Activated T-cell treated with anti-CD3 and anti-CD28 coated beads, Interleukin-2, amount 50 U/mL, for 24 hours (primary cell): ENCODE measurements around the gene KLHL24.
"Not testable (repeated sequence)": the region's sequence is repeated elsewhere in the genome, so short reads cannot be mapped to it uniquely, and the experiment has no call there.

Experiments
- DNase-seq: peaks from one replicate; pipeline ENCODE4 v3.0.0-alpha.2; 2020
- H3K27ac Mint-ChIP-seq: 2 replicates; pipeline ENCODE4 v1.8.0; 2020; ENCODE audit warnings: mild to moderate bottlenecking, mixed read lengths
- H3K27me3 Mint-ChIP-seq: 2 replicates; pipeline ENCODE4 v1.8.0; 2020; ENCODE audit warnings: mixed read lengths
- H3K36me3 Mint-ChIP-seq: 2 replicates; pipeline ENCODE4 v1.8.0; 2020; ENCODE audit warnings: low read depth, mixed read lengths
- H3K4me1 Mint-ChIP-seq: 2 replicates; pipeline ENCODE4 v1.8.0; 2020; ENCODE audit warnings: low read depth, mixed read lengths
- H3K4me3 Mint-ChIP-seq: 2 replicates; pipeline ENCODE4 v1.8.0; 2020; ENCODE audit warnings: mild to moderate bottlenecking, moderate library complexity, mixed read lengths
- H3K9me3 Mint-ChIP-seq: 2 replicates; pipeline ENCODE4 v1.8.0; 2020; ENCODE audit warnings: mixed read lengths

Gene KLHL24

DNA sequence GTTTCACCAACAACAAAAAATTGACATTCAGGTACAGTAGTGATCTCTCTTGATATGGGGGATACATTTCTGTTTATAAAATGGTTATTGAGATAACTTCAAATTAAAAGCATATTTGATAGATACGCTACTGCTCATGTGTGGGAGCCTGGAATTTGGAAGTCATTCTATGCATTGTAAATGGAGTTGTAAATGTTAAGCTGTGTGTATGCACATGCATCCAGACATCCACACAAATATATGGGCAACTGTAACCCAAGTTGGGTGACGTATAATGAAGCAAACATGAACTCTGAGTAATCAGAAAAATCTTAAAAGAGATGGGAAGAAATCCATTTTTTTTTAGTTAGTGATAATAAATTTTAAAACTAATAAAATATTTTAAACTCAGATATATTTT lies 9.8 kb downstream of the KLHL24 start:
- DNase-seq = no peak
- Mint-ChIP-seq H3K4me3 (no peak overlapping the region), H3K27me3 (no peaks in the 10 kb centered on the region), H3K36me3 (peaks cover 29% of the 10 kb centered on the region), H3K27ac (no peak overlapping the region), H3K9me3 (peaks cover 5% of the 10 kb centered on the region), H3K4me1 (peaks cover 28% of the 10 kb centered on the region)

DNA sequence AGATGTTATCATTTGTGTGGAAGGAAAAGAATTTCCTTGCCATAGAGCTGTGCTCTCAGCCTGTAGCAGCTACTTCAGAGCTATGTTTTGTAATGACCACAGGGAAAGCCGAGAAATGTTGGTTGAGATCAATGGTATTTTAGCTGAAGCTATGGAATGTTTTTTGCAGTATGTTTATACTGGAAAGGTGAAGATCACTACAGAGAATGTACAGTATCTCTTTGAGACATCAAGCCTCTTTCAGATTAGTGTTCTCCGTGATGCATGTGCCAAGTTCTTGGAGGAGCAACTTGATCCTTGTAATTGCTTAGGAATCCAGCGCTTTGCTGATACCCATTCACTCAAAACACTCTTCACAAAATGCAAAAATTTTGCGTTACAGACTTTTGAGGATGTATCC lies 15.1 kb downstream of the KLHL24 start:
- H3K4me3 Mint-ChIP-seq = no peak overlapping the region
- H3K36me3 Mint-ChIP-seq = peaks cover 65% of the 10 kb centered on the region
- peaks cover 33% of the 10 kb centered on the region for H3K9me3 Mint-ChIP-seq
- H3K27ac Mint-ChIP-seq = no peak overlapping the region
- no peaks in the 10 kb centered on the region for H3K27me3 Mint-ChIP-seq
- H3K4me1 Mint-ChIP-seq = peaks cover 2% of the 10 kb centered on the region
- no peak for DNase-seq

DNA sequence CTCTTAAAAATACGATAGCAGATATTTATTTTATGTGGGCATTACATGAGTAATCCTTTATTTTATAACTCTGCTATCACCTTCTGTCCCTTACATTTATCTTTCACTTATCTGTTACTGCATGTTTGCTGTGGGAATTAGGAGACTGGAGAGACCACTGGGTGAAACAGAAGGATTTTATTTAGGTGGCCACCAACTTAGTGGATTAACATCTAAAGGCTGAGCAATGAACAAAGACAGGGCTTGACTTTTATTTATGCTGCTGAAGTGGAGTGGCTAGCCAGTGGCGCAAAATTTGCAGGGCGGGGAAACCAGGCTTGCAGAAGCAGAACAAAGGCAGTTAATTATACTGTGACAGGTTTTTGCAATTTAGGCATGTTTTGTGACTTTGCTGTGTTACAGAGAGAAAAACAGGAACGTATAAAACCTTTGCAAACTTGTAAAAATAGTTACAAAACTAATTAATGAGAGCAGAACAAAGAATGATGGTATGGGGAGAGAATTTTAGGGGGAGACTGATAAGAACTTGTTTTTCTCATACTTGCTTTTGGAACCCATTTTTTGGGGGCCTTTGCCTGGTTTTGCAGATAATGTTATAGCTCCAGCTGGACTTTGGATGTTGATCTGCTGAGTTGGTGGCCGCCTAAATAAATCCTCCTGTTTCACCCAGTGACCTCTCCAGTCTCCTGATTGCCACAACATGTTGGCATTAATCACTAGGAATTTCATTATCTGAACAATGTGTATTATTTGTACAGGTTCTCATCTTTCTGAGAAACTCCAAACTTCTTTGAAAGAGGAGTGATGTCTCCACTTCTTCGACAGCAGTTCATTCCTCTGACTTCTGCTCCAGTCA lies 18.0 kb downstream of the KLHL24 start:
- Mint-ChIP-seq H3K4me3 (no peak overlapping the region), H3K27me3 (no peaks in the 10 kb centered on the region), H3K4me1 (peaks cover 8% of the 10 kb centered on the region), H3K27ac (no peak overlapping the region), H3K9me3 (peaks cover 41% of the 10 kb centered on the region), H3K36me3 (peaks cover 66% of the 10 kb centered on the region)
- DNase-seq = no peak

DNA sequence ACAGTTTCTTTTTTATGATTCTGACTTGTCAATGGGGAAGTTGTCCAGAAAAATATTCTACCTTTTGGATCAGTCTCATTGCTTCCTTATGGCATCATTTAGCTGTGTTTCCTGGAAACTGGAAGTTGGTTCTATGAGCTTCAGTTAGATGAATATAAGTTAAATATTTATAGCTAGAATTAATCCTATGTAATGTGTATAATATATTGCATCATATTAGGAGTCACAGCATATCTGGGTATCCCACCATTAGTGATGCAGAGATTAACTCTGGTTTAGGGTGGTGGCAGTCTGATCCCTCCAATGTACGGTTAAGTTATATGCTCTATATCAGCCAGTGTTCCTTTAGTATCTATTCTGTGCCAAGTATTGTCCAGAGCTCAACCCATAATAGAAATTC lies 19.3 kb downstream of the KLHL24 start:
- peaks cover 38% of the 10 kb centered on the region for H3K9me3 Mint-ChIP-seq
- H3K27ac Mint-ChIP-seq = no peak overlapping the region
- H3K27me3 Mint-ChIP-seq = no peaks in the 10 kb centered on the region
- no peak for DNase-seq
- no peak overlapping the region for H3K4me3 Mint-ChIP-seq
- H3K36me3 Mint-ChIP-seq = peaks cover 69% of the 10 kb centered on the region
- H3K4me1 Mint-ChIP-seq = peaks cover 13% of the 10 kb centered on the region

DNA sequence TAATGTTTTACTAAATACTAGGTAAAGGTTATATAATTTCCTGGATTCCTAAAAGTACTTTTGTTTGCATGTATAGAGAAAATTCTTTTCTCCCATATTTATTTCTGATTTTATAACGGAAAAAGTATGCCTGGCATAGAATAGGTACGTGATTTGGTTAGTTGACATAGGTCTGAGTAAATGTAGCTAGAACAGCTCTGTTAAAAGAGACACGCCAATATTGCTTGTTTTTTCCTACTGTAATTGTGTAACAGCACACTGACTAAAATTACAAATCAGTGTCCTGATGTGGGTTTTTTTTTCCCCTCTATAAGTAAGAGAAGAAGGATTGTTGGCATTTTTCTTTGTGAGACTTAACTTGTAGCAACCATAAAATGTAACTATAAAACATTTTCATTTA lies 26.7 kb downstream of the KLHL24 start:
- Mint-ChIP-seq H3K27me3 (no peaks in the 10 kb centered on the region), H3K4me1 (peaks cover 26% of the 10 kb centered on the region), H3K27ac (no peak overlapping the region), H3K36me3 (peaks cover 41% of the 10 kb centered on the region), H3K4me3 (no peak overlapping the region), H3K9me3 (peaks cover 2% of the 10 kb centered on the region)
- DNase-seq = no peak

DNA sequence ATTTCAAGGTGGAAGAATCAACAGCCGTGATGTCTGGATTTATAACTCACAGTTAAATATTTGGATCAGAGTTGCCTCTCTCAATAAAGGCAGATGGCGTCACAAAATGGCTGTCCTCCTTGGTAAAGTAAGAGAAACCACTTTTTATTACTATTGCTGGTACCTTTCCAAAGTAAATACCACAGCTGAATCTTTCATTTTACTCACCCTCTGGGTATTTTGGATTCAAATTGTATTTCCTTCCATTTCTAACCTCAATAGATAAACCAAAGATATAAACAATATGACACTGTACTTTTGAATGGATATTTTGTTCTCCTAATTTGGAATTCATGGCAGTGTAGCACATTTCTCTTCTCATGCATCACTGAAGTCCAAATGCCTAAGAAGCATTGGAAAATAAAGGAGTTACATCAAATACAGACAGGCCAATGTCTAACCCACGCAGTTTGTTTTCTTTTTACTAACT lies 29.5 kb downstream of the KLHL24 start:
- H3K4me1 Mint-ChIP-seq = peaks cover 17% of the 10 kb centered on the region
- H3K27me3 Mint-ChIP-seq = no peaks in the 10 kb centered on the region
- H3K9me3 Mint-ChIP-seq = no peaks in the 10 kb centered on the region
- H3K36me3 Mint-ChIP-seq = peaks cover 28% of the 10 kb centered on the region
- no peak overlapping the region for H3K27ac Mint-ChIP-seq
- DNase-seq = no peak
- H3K4me3 Mint-ChIP-seq = no peak overlapping the region

DNA sequence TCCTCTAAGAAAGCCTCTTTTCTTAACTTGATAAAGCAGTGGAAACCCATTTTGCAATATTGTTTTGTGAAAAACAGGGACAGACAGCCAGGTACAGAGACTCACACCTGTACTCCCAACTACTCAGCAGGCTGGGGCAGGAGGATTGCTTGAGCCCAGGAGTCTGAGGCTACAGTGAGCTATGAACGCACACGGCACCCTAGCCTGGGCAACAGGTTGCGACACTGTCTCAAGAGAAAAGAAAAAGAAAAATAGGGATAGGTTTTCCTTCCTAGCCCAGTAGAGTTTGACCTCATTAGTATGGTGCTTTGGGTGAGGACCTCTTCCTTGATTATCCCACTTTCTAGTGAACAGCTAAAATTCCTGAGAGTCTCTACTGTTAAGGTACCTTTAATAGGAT lies 44.6 kb downstream of the KLHL24 start:
- H3K27me3 Mint-ChIP-seq = no peaks in the 10 kb centered on the region
- no peak overlapping the region for H3K27ac Mint-ChIP-seq
- peaks cover 14% of the 10 kb centered on the region for H3K36me3 Mint-ChIP-seq
- no peak for DNase-seq
- H3K4me3 Mint-ChIP-seq = no peak overlapping the region
- no peaks in the 10 kb centered on the region for H3K9me3 Mint-ChIP-seq
- peaks cover 8% of the 10 kb centered on the region for H3K4me1 Mint-ChIP-seq

DNA sequence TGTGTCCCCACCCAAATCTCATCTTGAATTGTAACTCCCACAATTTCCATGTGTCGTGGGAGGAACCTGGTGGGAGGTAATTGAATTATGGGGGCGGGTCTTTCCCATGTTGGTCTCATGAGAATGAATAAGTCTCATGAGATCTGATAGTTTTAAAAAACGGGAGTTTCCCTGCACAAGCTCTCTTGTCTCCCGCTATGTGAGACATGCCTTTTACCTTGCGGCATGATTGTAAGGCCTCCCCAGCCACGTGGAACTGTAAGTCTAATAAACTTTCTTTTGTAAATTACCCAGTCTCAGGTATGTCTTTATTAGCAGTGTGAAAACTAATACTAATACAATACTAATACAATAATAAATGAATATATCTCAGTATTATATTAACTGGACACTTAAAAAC lies 52.3 kb downstream of the KLHL24 start:
- H3K27ac Mint-ChIP-seq = no peak overlapping the region
- no peaks in the 10 kb centered on the region for H3K9me3 Mint-ChIP-seq
- no peak overlapping the region for H3K4me3 Mint-ChIP-seq
- H3K4me1 Mint-ChIP-seq = peaks cover under 1% of the 10 kb centered on the region
- no peak for DNase-seq
- no peaks in the 10 kb centered on the region for H3K27me3 Mint-ChIP-seq
- H3K36me3 Mint-ChIP-seq = no peaks in the 10 kb centered on the region

DNA sequence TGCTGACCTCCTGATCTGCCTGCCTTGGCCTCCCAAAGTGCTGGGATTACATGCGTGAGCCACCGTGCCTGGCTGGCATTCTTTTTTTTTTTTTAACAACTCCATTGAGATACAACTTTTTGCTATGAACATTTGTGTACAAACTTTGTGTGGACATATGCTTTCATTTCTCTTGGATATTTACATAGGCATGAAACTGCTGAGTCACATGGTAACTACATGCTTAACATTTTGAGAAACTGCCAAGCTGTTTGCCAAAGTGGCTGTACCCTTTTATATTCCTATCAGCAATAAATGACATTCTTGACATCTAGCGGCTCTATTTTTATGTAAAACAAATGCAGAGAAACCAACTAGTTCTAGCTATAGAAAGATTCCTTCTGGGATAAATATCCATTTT lies 53.5 kb downstream of the KLHL24 start:
- Mint-ChIP-seq H3K36me3 (no peaks in the 10 kb centered on the region), H3K4me1 (no peaks in the 10 kb centered on the region), H3K4me3 (no peak overlapping the region), H3K9me3 (no peaks in the 10 kb centered on the region), H3K27ac (no peak overlapping the region), H3K27me3 (no peaks in the 10 kb centered on the region)
- no peak for DNase-seq

DNA sequence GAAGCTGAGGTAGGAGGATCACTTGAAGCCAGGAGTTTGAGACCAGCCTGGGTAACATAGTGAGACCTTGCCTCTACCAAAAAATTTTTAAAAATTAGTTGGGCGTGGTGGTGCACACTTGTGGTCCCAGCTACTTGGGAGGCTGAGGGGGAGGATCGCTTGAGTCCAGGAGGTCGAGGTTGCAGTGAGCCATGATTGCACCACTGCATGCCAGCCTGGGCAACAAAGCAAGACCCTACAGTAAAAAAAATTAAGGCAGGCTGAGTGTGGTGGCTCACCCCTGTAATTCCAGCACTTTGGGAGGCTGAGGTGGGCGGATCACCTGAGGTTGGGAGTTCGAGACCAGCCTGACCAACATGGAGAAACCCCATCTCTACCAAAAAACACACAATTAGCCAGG lies 54.2 kb downstream of the KLHL24 start:
- not testable (repeated sequence) for H3K36me3 Mint-ChIP-seq, H3K27ac Mint-ChIP-seq, H3K4me3 Mint-ChIP-seq, H3K9me3 Mint-ChIP-seq, DNase-seq, H3K4me1 Mint-ChIP-seq, H3K27me3 Mint-ChIP-seq

DNA sequence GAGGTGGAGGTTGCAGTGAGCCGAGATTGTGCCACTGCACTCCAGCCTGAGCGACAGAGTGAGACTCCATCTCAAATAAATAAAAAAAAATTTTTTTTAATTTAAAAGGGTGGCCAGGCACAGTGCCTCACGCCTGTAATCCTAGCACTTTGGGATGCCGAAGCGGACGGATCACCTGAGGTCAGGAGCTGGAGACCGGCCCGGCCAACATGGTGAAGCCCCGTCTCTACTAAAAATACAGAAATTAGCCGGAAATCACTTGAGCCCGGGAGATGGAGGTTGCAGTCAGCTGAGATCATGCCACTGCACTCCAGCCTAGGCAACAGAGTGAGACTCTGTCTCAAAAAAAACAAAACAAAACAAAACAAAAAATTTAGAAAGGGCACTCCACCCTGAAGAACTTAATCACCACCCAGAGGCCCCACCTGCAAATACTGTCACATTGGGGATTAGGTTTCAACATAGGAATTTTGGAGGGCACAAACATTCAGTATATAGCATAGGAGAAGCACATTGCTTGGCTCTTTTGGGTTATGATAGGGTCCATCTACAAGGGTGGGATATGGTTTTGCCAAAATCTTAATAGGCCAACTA lies 55.1 kb downstream of the KLHL24 start:
- Mint-ChIP-seq H3K27me3 (no peaks in the 10 kb centered on the region), H3K4me1 (no peaks in the 10 kb centered on the region), H3K36me3 (no peaks in the 10 kb centered on the region), H3K9me3 (no peaks in the 10 kb centered on the region), H3K27ac (no peak overlapping the region), H3K4me3 (no peak overlapping the region)
- no peak for DNase-seq

DNA sequence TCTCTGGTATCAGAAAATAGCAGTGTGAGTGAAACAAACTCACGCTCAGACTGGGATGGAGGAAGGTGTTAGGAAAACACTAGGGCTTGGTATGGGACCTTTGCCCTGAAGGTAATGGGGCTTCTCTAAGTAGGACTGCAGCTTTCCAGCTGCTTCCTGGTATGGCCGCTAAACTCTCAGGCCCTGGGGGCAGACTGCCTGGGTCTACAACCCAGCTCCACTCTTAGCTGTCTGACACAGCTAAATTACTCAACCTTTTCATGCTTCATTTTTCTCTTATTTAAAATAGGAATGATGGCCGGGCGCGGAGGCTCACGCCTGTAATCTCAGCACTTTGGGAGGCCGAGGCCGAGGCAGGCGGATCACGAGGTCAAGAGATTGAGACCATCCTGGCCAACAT lies 57.0 kb downstream of the KLHL24 start:
- Mint-ChIP-seq H3K27me3 (no peaks in the 10 kb centered on the region), H3K9me3 (no peaks in the 10 kb centered on the region), H3K4me3 (no peak overlapping the region), H3K27ac (no peak overlapping the region), H3K4me1 (peaks cover 6% of the 10 kb centered on the region), H3K36me3 (no peaks in the 10 kb centered on the region)
- no peak for DNase-seq

DNA sequence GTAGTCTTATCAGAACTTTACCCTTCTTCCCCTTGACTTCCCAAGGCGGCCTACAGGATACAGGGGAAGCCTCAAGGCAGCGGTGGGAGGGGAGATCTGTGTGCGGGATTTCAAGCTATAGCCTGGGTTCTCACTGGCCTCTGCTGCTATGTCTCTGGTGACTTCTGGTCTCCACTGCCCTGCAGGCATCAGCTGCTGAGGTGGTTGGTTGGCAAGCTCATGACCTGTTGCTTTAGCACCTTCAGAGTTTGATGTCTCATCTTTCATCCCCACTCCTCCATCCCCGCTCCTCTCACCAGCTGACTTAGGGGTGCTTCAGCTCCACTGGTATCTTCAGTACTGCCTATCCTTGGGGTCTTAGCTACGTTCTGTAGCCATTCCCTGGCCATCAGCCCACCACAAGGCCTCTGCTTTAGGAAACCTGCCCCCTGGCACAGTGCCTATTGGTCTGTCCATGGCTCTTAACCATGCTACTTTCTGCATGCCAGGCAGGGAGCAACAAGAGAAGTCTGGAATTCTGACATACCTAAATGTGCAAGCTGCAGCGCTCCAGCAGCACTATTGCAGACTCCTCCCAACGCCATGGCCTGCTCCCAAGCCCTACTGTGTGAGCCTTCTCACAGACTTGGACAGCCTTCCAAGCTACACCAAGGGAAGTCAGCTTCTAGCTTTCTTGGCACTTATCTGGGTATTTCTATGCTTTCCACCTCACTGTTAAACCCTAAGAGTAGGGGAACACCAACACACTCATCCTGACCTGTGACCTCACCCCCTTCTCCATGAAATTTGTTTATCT lies 60.3 kb downstream of the KLHL24 start:
- H3K36me3 Mint-ChIP-seq = peaks cover 25% of the 10 kb centered on the region
- no peak overlapping the region for H3K4me3 Mint-ChIP-seq
- H3K27ac Mint-ChIP-seq = peak overlapping the region; percentile 7

DNA sequence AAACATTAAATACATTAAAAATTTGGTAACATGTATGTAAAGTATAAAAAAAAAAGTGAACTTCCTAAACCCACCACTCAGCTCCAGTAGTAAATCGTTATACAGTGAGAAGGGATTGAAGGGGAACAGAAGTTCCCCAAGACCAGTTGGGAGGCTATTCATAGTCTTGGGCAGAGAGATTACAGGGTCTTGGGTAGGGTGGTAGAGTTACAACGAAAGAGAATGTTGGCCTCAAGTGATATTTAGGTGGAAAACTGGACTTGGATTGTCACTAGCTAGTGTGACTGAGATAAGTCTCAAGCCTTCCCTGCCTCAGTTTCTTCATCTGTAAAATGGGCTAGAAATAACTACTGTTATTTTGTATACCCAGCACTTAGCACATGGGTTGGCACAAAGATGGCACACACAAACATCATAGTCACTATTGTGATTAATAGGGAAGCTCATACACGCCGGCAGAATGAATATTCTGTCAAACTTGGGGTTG lies 61.7 kb downstream of the KLHL24 start:
- Mint-ChIP-seq H3K27ac (peak overlapping the region; percentile 89), H3K27me3 (no peaks in the 10 kb centered on the region), H3K4me3 (peak overlapping the region; percentile 79), H3K9me3 (no peaks in the 10 kb centered on the region), H3K4me1 (peaks cover 34% of the 10 kb centered on the region), H3K36me3 (peaks cover 38% of the 10 kb centered on the region)
- no peak for DNase-seq

More for the DNA sequence above, 60.3 kb downstream of the KLHL24 start:
- Mint-ChIP-seq H3K27me3 (no peaks in the 10 kb centered on the region), H3K9me3 (no peaks in the 10 kb centered on the region), H3K4me1 (peaks cover 25% of the 10 kb centered on the region)
- no peak for DNase-seq
